ENCODE measurements around the gene ACAD10.
"Not testable (repeated sequence)": the region's sequence is repeated elsewhere in the genome, so short reads cannot be mapped to it uniquely, and the experiment has no call there.

The ACAD10 gene

GRCh38 chr12:111730420-111730819, 44.6 kb downstream of the ACAD10 start:
- no peak for TF ChIP-seq FOXA1 (IDR thresholded peaks at IDR 0.05)
- no peak for TF ChIP-seq FOXM1 (IDR thresholded peaks at IDR 0.05; ENCODE audit: borderline replicate concordance)
- TF ChIP-seq FOXK2 (IDR thresholded peaks at IDR 0.05): no peak
- TF ChIP-seq TARDBP (IDR thresholded peaks at IDR 0.05): no peak
- no peak for TF ChIP-seq LEF1 (IDR thresholded peaks at IDR 0.05; ENCODE audit: borderline replicate concordance)
- no peak for TF ChIP-seq ELF4 (IDR thresholded peaks at IDR 0.05)
- TF ChIP-seq HDGF (IDR thresholded peaks at IDR 0.05; ENCODE audit: borderline replicate concordance): no peak
- no peak for TF ChIP-seq NFRKB (IDR thresholded peaks at IDR 0.05)
- no peak for TF ChIP-seq ZNF384 (IDR thresholded peaks at IDR 0.05)
- no peak for TF ChIP-seq SUZ12 (IDR thresholded peaks at IDR 0.05)
- TF ChIP-seq BHLHE40 (IDR thresholded peaks at IDR 0.05; ENCODE audit: borderline replicate concordance): no peak
- TF ChIP-seq PKNOX1 (IDR thresholded peaks at IDR 0.05): no peak
- POLR2A ChIA-PET: no interaction called here
- DNase-seq (ENCODE audit: extremely low spot score): no peak
- CTCF ChIA-PET: no interaction called here

- TF ChIP-seq FOXM1 (IDR thresholded peaks at IDR 0.05; ENCODE audit: borderline replicate concordance) (no peak), HDGF (IDR thresholded peaks at IDR 0.05; ENCODE audit: borderline replicate concordance) (no peak), FOXA1 (IDR thresholded peaks at IDR 0.05) (no peak), SUZ12 (IDR thresholded peaks at IDR 0.05) (no peak), LEF1 (IDR thresholded peaks at IDR 0.05; ENCODE audit: borderline replicate concordance) (no peak), ARNT (IDR thresholded peaks at IDR 0.05) (no peak), TARDBP (IDR thresholded peaks at IDR 0.05) (no peak), ELF4 (IDR thresholded peaks at IDR 0.05) (no peak), FOXK2 (IDR thresholded peaks at IDR 0.05) (no peak), CTBP1 (IDR thresholded peaks at IDR 0.05; ENCODE audit: borderline replicate concordance) (no peak)
- POLR2A ChIA-PET: no interaction called here
- DNase-seq (ENCODE audit: extremely low spot score): no peak
- CTCF ChIA-PET: no interaction called here
These were observed 46.9 kb downstream of the ACAD10 start for GRCh38 chr12:111732786-111733185.

GRCh38 chr12:111733340-111733915, 47.6 kb downstream of the ACAD10 start:
- TF ChIP-seq FOXM1 (IDR thresholded peaks at IDR 0.05; ENCODE audit: borderline replicate concordance): no peak
- no peak for TF ChIP-seq ZNF384 (IDR thresholded peaks at IDR 0.05)
- no peak for DNase-seq (ENCODE audit: extremely low spot score)
- CTCF ChIA-PET: no interaction called here
- POLR2A ChIA-PET: no interaction called here

GRCh38 chr12:111739524-111739923, 53.7 kb downstream of the ACAD10 start:
- POLR2A ChIA-PET; CTCF ChIA-PET; DNase-seq (ENCODE audit: extremely low spot score): not testable (repeated sequence)

GRCh38 chr12:111741235-111741812, 55.5 kb downstream of the ACAD10 start:
- CTCF ChIA-PET: interaction anchor here (1.6 kb wide), 1 partner anchor 72 kb away, joined by 4 read pairs; no protein-coding TSS in a partner anchor
- POLR2A ChIA-PET: interaction anchor here (1.7 kb wide), 1 partner anchor 25 kb away, joined by 6 read pairs; the partner anchor contains the start of gene ALDH2
- no peak for DNase-seq (ENCODE audit: extremely low spot score)
- TF ChIP-seq SP1 (IDR thresholded peaks at IDR 0.05) (no peak), LEF1 (IDR thresholded peaks at IDR 0.05; ENCODE audit: borderline replicate concordance) (no peak), FOXM1 (IDR thresholded peaks at IDR 0.05; ENCODE audit: borderline replicate concordance) (no peak), SUZ12 (IDR thresholded peaks at IDR 0.05) (no peak), ELF4 (IDR thresholded peaks at IDR 0.05) (no peak), NFRKB (IDR thresholded peaks at IDR 0.05) (no peak), CTBP1 (IDR thresholded peaks at IDR 0.05; ENCODE audit: borderline replicate concordance) (no peak), FOXA1 (IDR thresholded peaks at IDR 0.05) (no peak)

- ChIA-PET CTCF (no interaction called here), POLR2A (no interaction called here)
- TF ChIP-seq ZNF384 (IDR thresholded peaks at IDR 0.05) (no peak), FOXK2 (IDR thresholded peaks at IDR 0.05) (no peak)
- DNase-seq (ENCODE audit: extremely low spot score): no peak
These were observed 59.4 kb downstream of the ACAD10 start for GRCh38 chr12:111745211-111745610.

GRCh38 chr12:111747333-111747732, 61.5 kb downstream of the ACAD10 start:
- DNase-seq (ENCODE audit: extremely low spot score): no peak
- POLR2A ChIA-PET: no interaction called here
- TF ChIP-seq FOXK2 (IDR thresholded peaks at IDR 0.05) (no peak), PKNOX1 (IDR thresholded peaks at IDR 0.05) (no peak), L3MBTL2 (conservative IDR thresholded peaks at IDR 0.05) (no peak), NFRKB (IDR thresholded peaks at IDR 0.05) (no peak), SP1 (IDR thresholded peaks at IDR 0.05) (no peak), ZNF384 (IDR thresholded peaks at IDR 0.05) (no peak), ARNT (IDR thresholded peaks at IDR 0.05) (no peak), TARDBP (IDR thresholded peaks at IDR 0.05) (no peak), HDGF (IDR thresholded peaks at IDR 0.05; ENCODE audit: borderline replicate concordance) (no peak), SUZ12 (IDR thresholded peaks at IDR 0.05) (no peak), LEF1 (IDR thresholded peaks at IDR 0.05; ENCODE audit: borderline replicate concordance) (no peak), FOXA1 (IDR thresholded peaks at IDR 0.05) (no peak), ELF4 (IDR thresholded peaks at IDR 0.05) (no peak), BHLHE40 (IDR thresholded peaks at IDR 0.05; ENCODE audit: borderline replicate concordance) (no peak), CTBP1 (IDR thresholded peaks at IDR 0.05; ENCODE audit: borderline replicate concordance) (no peak), FOXM1 (IDR thresholded peaks at IDR 0.05; ENCODE audit: borderline replicate concordance) (no peak)
- CTCF ChIA-PET: no interaction called here

All from HEK293T (cell line).